SK-N-SH treated with all-trans-retinoic acid at 6 μM for 48 hours (cell line): ENCODE measurements around the gene SSNA1.

Experiments used
- ARNTL ChIP-seq: fragments of 450-650 bp; formaldehyde crosslinking; IDR thresholded peaks from 2 replicates; pipeline ENCODE4 v1.5.0; 2020; ENCODE audit warnings: low read depth, mild to moderate bottlenecking, moderate library complexity, borderline replicate concordance
- CSDC2 ChIP-seq: fragments of 250-450 bp; sonication (Bioruptor Pico); IDR thresholded peaks from 2 replicates; pipeline ENCODE4 v1.5.0; 2020; ENCODE audit warnings: mild to moderate bottlenecking, moderate library complexity
- ESRRG ChIP-seq: fragments of 250-450 bp; sonication (Bioruptor Pico); IDR thresholded peaks from 2 replicates; pipeline ENCODE4 v1.6.1; 2021; ENCODE audit warnings: mild to moderate bottlenecking
- OSR1 ChIP-seq: fragments of 250-450 bp; sonication (Bioruptor Pico); IDR thresholded peaks from 2 replicates; pipeline ENCODE4 v1.8.0; 2022; ENCODE audit warnings: moderate library complexity, mild to moderate bottlenecking, inconsistent platforms
- PATZ1 ChIP-seq: fragments of 250-450 bp; sonication (Bioruptor Pico); IDR thresholded peaks from 2 replicates; pipeline ENCODE4 v1.8.0; 2020; ENCODE audit warnings: mild to moderate bottlenecking, moderate library complexity, borderline replicate concordance
- SNAI2 ChIP-seq: fragments of 250-450 bp; sonication (Bioruptor Pico); IDR thresholded peaks from 2 replicates; pipeline ENCODE4 v1.5.0; 2020; ENCODE audit warnings: mild to moderate bottlenecking, moderate library complexity
- TOX ChIP-seq: fragments of 250-450 bp; sonication (Bioruptor Pico); IDR thresholded peaks from 2 replicates; pipeline ENCODE4 v1.8.0; 2021; ENCODE audit warnings: mild to moderate bottlenecking, moderate library complexity, borderline replicate concordance
- ZFP30 ChIP-seq: fragments of 450-650 bp; formaldehyde crosslinking; IDR thresholded peaks from 2 replicates; pipeline ENCODE4 v1.5.0; 2022; ENCODE audit warnings: mild to moderate bottlenecking, moderate library complexity
- ZNF565 ChIP-seq: fragments of 450-650 bp; formaldehyde crosslinking; conservative IDR thresholded peaks from 2 replicates; pipeline ENCODE4 v1.5.0; 2020; ENCODE audit warnings: low read depth, mild to moderate bottlenecking, moderate library complexity
- ZNF8 ChIP-seq: fragments of 450-650 bp; formaldehyde crosslinking; IDR thresholded peaks from 2 replicates; pipeline ENCODE4 v1.5.0; 2020; ENCODE audit warnings: mild to moderate bottlenecking, moderate library complexity

GRCh38 chr9:137231372-137232039 lies 43.0 kb downstream of the SSNA1 start:
- TF ChIP-seq PATZ1 (CRISPR knock-in tag) (no peak), ZNF8 (CRISPR knock-in tag) (no peak), ARNTL (CRISPR knock-in tag) (no peak), CSDC2 (CRISPR knock-in tag) (no peak), ESRRG (CRISPR knock-in tag) (no peak), ZNF565 (CRISPR knock-in tag) (no peak), SNAI2 (no peak), OSR1 (CRISPR knock-in tag) (no peak), ZFP30 (CRISPR knock-in tag) (no peak), TOX (CRISPR knock-in tag) (no peak)
